CD14-positive monocyte (primary cell): ENCODE data around the gene DSC1. TPM values are rescaled to one million over a fixed set of nuclear protein-coding genes. Genes with fewer than 3 reads are reported as not detected.

ENCODE experiments used
- DNase-seq, 3 donors: peaks; one replicate each; pipeline ENCODE4 v3.0.0-alpha.2; 2011 to 2022
- H2AFZ ChIP-seq: 2 replicates; pipeline ENCODE4 v1.6.0; 2012; ENCODE audit warnings: mild to moderate bottlenecking, low read depth, low read length, inconsistent platforms; ENCODE audit not compliant: insufficient read depth, poor library complexity, severe bottlenecking
- H3K27ac ChIP-seq, 2 donors: 1 replicate in 1 of 2; 2 replicates in 1 of 2; pipeline ENCODE4 v1.5.1; 2012 to 2013; ENCODE audit warnings: low read length in 2 of 2, control low read depth in 1 of 2, inconsistent platforms in 1 of 2, low read depth in 1 of 2, mild to moderate bottlenecking in 1 of 2
- H3K27me3 ChIP-seq, 2 donors: one replicate each; pipeline versions ENCODE4 v1.6.0 to v1.6.1; 2011 to 2013; ENCODE audit warnings: low read length in 2 of 2; ENCODE audit not compliant: control insufficient read depth in 2 of 2, insufficient read depth in 2 of 2
- H3K36me3 ChIP-seq, 2 donors: replicated peaks in 1 of 2; 1 replicate in 1 of 2; 2 replicates in 1 of 2; pipeline versions ENCODE4 v1.5.1 to v1.6.1; 2012 to 2013; ENCODE audit warnings: low read length in 2 of 2, control low read depth in 1 of 2, inconsistent platforms in 1 of 2, mild to moderate bottlenecking in 1 of 2; ENCODE audit not compliant: insufficient read depth in 2 of 2, control insufficient read depth in 1 of 2
- H3K4me1 ChIP-seq, 2 donors: 1 replicate in 1 of 2; 2 replicates in 1 of 2; pipeline versions ENCODE4 v1.5.1 to v1.6.1; 2012 to 2013; ENCODE audit warnings: low read length in 2 of 2, control low read depth in 1 of 2, inconsistent platforms in 1 of 2, mild to moderate bottlenecking in 1 of 2, moderate library complexity in 1 of 2; ENCODE audit not compliant: insufficient read depth in 2 of 2, control insufficient read depth in 1 of 2
- H3K4me2 ChIP-seq: replicated peaks from 2 replicates; pipeline ENCODE3; 2012; ENCODE audit warnings: low read length, moderate library complexity, mild to moderate bottlenecking; ENCODE audit not compliant: poor library complexity, severe bottlenecking; ENCODE audit errors: extremely low read depth
- H3K4me3 ChIP-seq, 3 experiments: fragments of 200-600 bp in 1 of 3; sonication (generic) in 1 of 3; replicated peaks in 1 of 3; 1 replicate in 2 of 3; 2 replicates in 1 of 3; pipeline ENCODE4 v1.5.1; 2011 to 2013; ENCODE audit warnings: low read length in 3 of 3, mild to moderate bottlenecking in 3 of 3, control low read depth in 2 of 3, low read depth in 2 of 3, inconsistent platforms in 1 of 3, moderate library complexity in 1 of 3
- H3K79me2 ChIP-seq: 2 replicates; pipeline ENCODE4 v1.6.0; 2012; ENCODE audit warnings: mild to moderate bottlenecking, control low read depth, inconsistent platforms, low read length, moderate library complexity; ENCODE audit not compliant: insufficient read depth
- H3K9ac ChIP-seq: 2 replicates; pipeline ENCODE4 v1.6.0; 2017; ENCODE audit warnings: low read length, mild to moderate bottlenecking; ENCODE audit not compliant: insufficient read depth, poor library complexity, severe bottlenecking
- H3K9me3 ChIP-seq, 2 donors: replicated peaks in 1 of 2; 1 replicate in 1 of 2; 2 replicates in 1 of 2; pipeline versions ENCODE4 v1.5.1 to v1.6.1; 2012 to 2013; ENCODE audit warnings: low read length in 2 of 2, control low read depth in 1 of 2; ENCODE audit not compliant: control insufficient read depth in 1 of 2, insufficient read depth in 1 of 2
- H4K20me1 ChIP-seq: 2 replicates; pipeline ENCODE4 v1.6.0; 2012; ENCODE audit warnings: mild to moderate bottlenecking, low read length, control low read depth, moderate library complexity; ENCODE audit not compliant: insufficient read depth
- H3K27ac Mint-ChIP-seq, 7 donors: one replicate each; pipeline ENCODE4 v1.8.0; 2020; ENCODE audit warnings: mild to moderate bottlenecking in 7 of 7, mixed read lengths in 7 of 7, moderate library complexity in 6 of 7, inconsistent platforms in 2 of 7
- H3K27me3 Mint-ChIP-seq, 3 donors: one replicate each; pipeline ENCODE4 v1.8.0; 2021 to 2022; ENCODE audit warnings: low read depth in 3 of 3, mild to moderate bottlenecking in 3 of 3, mixed read lengths in 3 of 3, moderate library complexity in 3 of 3, inconsistent platforms in 1 of 3
- H3K36me3 Mint-ChIP-seq, 2 donors: one replicate each; pipeline ENCODE4 v1.8.0; 2020; ENCODE audit warnings: mixed read lengths in 2 of 2, inconsistent platforms in 1 of 2, mild to moderate bottlenecking in 1 of 2
- H3K4me1 Mint-ChIP-seq: one replicate; pipeline ENCODE4 v1.8.0; 2020; ENCODE audit warnings: mild to moderate bottlenecking, mixed read lengths
- H3K4me3 Mint-ChIP-seq, 2 donors: one replicate each; pipeline ENCODE4 v1.8.0; 2020; ENCODE audit warnings: mild to moderate bottlenecking in 2 of 2, mixed read lengths in 2 of 2, moderate library complexity in 1 of 2
- H3K9me3 Mint-ChIP-seq, 7 donors: one replicate each; pipeline ENCODE4 v1.8.0; 2020 to 2022; ENCODE audit warnings: mixed read lengths in 7 of 7, mild to moderate bottlenecking in 6 of 7, moderate library complexity in 6 of 7, inconsistent platforms in 2 of 7
- CTCF ChIP-seq: fragments of 200-600 bp; IDR thresholded peaks from one replicate; pipeline ENCODE4 v1.8.0; 2022; ENCODE audit warnings: antibody characterized with exemption, mild to moderate bottlenecking
- WGBS: methylation state at CpG from one replicate; pipeline ENCODE4 v1.1.5; 2013; ENCODE audit warnings: missing lambda C conversion rate; ENCODE audit not compliant: insufficient coverage; 5-methylcytosine and 5-hydroxymethylcytosine counted together
- intact Hi-C, 2 donors: fragments of 100-400 bp; cut with micrococcal nuclease; formaldehyde crosslinking; loops; one replicate each; pipeline versions ENCODE4 v1.15.0 to v1.15.1; 2023
- polyA plus RNA-seq, 3 donors: library from polyadenylated mRNA; depleted of rRNA in 1 of 3; unstranded in 2 of 3; stranded (reverse) in 1 of 3; fragments of 300-500 nt in 2 of 3; fragments of >200 nt in 1 of 3; fragmentation: Illumina TruSeq in 2 of 3; gene quantifications; 1 replicate in 2 of 3; 2 replicates in 1 of 3; pipeline ENCODE4 v1.2.3, GENCODE V29; 2012 to 2021

Gene DSC1
- polyA plus RNA-seq, 3 donors, result not detected

- Mint-ChIP-seq H3K4me3 (no peak overlapping the region), H3K27me3 (no peaks in the 10 kb centered on the region), H3K36me3 (no peaks in the 10 kb centered on the region), H3K9me3 (peaks cover 0 to 6% (median 0%) of the 10 kb centered on the region in 7 donors), H3K4me1 (peaks cover 3% of the 10 kb centered on the region), H3K27ac (no peak overlapping the region)
- H3K4me1 ChIP-seq, result no peaks in the 10 kb centered on the region
- no peak for TF ChIP-seq CTCF
- no peak overlapping the region for H3K4me2 ChIP-seq
- no peak overlapping the region for H3K4me3 ChIP-seq
- no peaks in the 10 kb centered on the region for H3K9me3 ChIP-seq
- no peak overlapping the region for H3K27ac ChIP-seq
- DNase-seq, result peak; percentile 2 to 45 (median 16)
- H3K27me3 ChIP-seq, result no peaks in the 10 kb centered on the region
- no peaks in the 10 kb centered on the region for H4K20me1 ChIP-seq
- no peaks in the 10 kb centered on the region for H3K36me3 ChIP-seq
- intact Hi-C loops, result no loop called here
- H3K9ac ChIP-seq, result no peak overlapping the region
- no peak overlapping the region for H2AFZ ChIP-seq
- H3K79me2 ChIP-seq, result no peaks in the 10 kb centered on the region
Measured at GRCh38 chr18:31146809-31147208, 15.8 kb downstream of the DSC1 start.

GRCh38 chr18:31143025-31143424 lies 19.6 kb downstream of the DSC1 start:
- no peak overlapping the region for H3K9ac ChIP-seq
- intact Hi-C loops, result no loop called here
- Mint-ChIP-seq H3K27me3 (no peaks in the 10 kb centered on the region), H3K4me1 (peaks cover 3% of the 10 kb centered on the region), H3K9me3 (peaks cover 0 to 6% (median 0%) of the 10 kb centered on the region in 7 donors), H3K4me3 (no peak overlapping the region), H3K36me3 (no peaks in the 10 kb centered on the region), H3K27ac (no peak overlapping the region)
- no peak overlapping the region for H3K4me3 ChIP-seq
- no peaks in the 10 kb centered on the region for H3K9me3 ChIP-seq
- no peak for TF ChIP-seq CTCF
- no peaks in the 10 kb centered on the region for H3K27me3 ChIP-seq
- H3K36me3 ChIP-seq, result no peaks in the 10 kb centered on the region
- no peak overlapping the region for H3K4me2 ChIP-seq
- no peak overlapping the region for H2AFZ ChIP-seq
- H4K20me1 ChIP-seq, result no peaks in the 10 kb centered on the region
- no peaks in the 10 kb centered on the region for H3K79me2 ChIP-seq
- no peaks in the 10 kb centered on the region for H3K4me1 ChIP-seq
- no peak for DNase-seq
- H3K27ac ChIP-seq, result no peak overlapping the region
- WGBS, result no CpG with 5 or more reads among the region's 3 CpGs
